ENCODE data around the gene PGAP3.

DNA sequence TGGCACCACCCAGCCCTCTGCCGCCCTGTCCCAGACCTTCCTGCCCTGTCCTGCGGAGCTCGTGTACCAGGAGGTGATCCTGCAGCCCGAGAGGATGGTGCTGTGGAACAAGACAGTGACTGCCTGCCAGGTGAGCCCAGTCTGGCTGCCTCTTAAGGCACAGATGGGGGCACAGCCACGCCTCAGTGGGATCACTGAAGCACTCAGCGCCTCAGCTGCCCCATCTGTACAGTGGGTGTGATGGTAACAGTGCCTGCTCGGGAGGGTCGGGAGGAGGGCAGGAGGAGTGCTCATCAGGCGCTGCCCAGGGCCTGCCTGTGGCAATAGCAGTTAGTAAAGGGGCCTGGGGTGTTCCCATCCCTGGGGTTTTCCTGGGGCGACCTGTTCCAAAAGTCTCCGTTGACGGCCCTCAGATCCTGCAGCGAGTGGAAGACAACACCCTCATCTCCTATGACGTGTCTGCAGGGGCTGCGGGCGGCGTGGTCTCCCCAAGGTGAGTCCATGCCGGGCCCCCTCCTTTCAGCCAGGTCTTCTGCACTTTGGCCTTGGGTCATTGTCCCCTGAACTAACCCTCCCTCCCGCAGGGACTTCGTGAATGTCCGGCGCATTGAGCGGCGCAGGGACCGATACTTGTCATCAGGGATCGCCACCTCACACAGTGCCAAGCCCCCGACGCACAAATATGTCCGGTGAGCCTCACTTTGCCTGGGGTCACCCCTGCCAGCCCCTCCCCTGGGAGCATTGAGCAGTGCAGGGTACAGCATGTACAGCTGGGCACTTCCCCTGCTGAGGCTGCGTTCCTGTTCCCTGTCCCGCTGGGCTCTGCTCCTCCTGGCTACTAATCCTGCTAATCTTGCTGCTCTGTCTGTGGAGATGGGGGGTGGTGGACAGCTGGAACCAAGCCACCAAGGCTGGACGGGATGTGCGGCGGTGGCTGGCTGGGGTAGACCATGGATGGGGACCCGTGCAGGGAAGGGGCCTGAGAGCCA, 27.2 kb downstream of the PGAP3 start:
- TF ChIP-seq POLR2A (IDR thresholded peaks at IDR 0.05; ENCODE audit: low read length) (no peak), GATA1 (IDR thresholded peaks at IDR 0.05; ENCODE audit: low read depth, low read length) (no peak)
